NB4 (cell line): ENCODE data around the gene SERPINH1.

ENCODE experiments used
- DNase-seq: peaks from one replicate; pipeline ENCODE4 v3.0.0; 2010; ENCODE audit warnings: low read depth
- H3K4me3 ChIP-seq: one replicate; pipeline ENCODE4 v1.5.1; 2011; ENCODE audit warnings: mild to moderate bottlenecking, low read depth, low read length, moderate library complexity
- MYC ChIP-seq: IDR thresholded peaks from 2 replicates; pipeline ENCODE4 v1.6.1; 2011; ENCODE audit warnings: low read depth, low read length
- POLR2A ChIP-seq: IDR thresholded peaks from 2 replicates; pipeline ENCODE4 v1.6.1; 2011; ENCODE audit warnings: mild to moderate bottlenecking; ENCODE audit not compliant: insufficient read length; ENCODE audit errors: extremely low read depth
- TF ChIP-seq, protein P1 (sequence below): IDR thresholded peaks from 2 replicates; pipeline ENCODE4 v1.6.1; 2011; ENCODE audit warnings: low read depth, low read length
- TF ChIP-seq, protein P2 (sequence below): IDR thresholded peaks from one replicate; pipeline ENCODE4 v1.5.1; 2012; ENCODE audit warnings: low read depth, low read length

Gene SERPINH1

DNA sequence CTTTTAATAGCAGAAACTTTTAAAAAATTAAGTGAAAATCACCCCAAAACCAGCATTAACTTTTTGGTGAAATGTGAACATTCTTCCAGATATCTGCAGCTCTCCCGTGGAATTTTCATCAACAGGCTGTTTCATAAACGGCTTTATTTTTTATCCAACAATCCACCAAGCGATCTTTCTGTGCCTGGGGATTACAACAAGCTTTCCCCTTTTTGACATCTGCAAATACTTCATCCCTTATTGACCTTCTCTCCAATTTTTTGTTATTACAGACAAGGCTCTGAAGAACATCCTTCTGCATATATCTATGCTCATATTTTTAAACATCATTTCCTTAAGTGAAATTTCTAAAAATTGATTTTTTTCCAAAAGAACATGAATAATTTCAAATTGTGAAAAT is 5.8 kb upstream of the SERPINH1 start:
- no peak for DNase-seq
- no peak for TF ChIP-seq POLR2A
- TF ChIP-seq, protein P1, sequence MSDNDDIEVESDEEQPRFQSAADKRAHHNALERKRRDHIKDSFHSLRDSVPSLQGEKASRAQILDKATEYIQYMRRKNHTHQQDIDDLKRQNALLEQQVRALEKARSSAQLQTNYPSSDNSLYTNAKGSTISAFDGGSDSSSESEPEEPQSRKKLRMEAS: no peak
- TF ChIP-seq, protein P2, sequence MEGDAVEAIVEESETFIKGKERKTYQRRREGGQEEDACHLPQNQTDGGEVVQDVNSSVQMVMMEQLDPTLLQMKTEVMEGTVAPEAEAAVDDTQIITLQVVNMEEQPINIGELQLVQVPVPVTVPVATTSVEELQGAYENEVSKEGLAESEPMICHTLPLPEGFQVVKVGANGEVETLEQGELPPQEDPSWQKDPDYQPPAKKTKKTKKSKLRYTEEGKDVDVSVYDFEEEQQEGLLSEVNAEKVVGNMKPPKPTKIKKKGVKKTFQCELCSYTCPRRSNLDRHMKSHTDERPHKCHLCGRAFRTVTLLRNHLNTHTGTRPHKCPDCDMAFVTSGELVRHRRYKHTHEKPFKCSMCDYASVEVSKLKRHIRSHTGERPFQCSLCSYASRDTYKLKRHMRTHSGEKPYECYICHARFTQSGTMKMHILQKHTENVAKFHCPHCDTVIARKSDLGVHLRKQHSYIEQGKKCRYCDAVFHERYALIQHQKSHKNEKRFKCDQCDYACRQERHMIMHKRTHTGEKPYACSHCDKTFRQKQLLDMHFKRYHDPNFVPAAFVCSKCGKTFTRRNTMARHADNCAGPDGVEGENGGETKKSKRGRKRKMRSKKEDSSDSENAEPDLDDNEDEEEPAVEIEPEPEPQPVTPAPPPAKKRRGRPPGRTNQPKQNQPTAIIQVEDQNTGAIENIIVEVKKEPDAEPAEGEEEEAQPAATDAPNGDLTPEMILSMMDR: no peak
- no peak for TF ChIP-seq MYC
- H3K4me3 ChIP-seq: no peak overlapping the region

DNA sequence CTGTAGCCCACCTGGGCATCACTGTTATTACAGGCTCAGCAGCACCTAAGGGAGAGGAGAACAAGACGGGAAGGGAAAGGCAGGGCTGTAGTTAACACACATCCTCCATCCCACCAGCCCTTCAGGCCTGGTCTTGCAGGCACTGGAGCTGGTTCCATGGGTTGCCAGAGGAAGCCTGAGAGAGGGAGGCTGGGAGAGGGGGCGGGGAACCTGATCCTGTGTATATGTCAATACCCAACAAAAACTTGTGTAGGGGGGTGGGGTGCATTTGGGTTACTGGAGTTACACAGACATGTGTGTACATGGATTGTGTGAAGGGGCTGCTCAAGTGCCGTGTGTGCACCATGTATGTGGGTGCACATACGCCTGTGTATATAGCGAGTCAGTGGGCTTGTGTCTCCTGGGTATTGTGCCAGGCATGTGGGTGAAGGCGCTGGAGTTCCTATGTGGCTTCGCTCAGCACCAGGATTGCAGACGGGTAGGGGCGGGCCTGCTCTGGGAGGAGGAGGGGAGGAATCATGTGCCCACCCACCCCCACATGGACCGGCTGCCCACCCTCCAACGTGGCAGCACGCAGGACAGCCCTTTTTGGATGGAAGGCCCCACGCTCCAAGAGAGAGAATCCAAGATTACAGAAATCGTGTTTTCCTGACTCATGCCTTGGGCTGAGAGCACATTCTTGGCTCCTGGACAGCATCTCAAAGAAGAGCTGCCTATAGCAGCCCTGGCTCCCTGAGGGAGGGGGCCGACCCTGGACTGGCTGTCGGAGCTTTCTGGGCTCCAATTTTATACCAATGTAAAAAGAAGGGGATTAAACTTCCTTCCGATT is 4.2 kb upstream of the SERPINH1 start:
- no peak overlapping the region for H3K4me3 ChIP-seq

DNA sequence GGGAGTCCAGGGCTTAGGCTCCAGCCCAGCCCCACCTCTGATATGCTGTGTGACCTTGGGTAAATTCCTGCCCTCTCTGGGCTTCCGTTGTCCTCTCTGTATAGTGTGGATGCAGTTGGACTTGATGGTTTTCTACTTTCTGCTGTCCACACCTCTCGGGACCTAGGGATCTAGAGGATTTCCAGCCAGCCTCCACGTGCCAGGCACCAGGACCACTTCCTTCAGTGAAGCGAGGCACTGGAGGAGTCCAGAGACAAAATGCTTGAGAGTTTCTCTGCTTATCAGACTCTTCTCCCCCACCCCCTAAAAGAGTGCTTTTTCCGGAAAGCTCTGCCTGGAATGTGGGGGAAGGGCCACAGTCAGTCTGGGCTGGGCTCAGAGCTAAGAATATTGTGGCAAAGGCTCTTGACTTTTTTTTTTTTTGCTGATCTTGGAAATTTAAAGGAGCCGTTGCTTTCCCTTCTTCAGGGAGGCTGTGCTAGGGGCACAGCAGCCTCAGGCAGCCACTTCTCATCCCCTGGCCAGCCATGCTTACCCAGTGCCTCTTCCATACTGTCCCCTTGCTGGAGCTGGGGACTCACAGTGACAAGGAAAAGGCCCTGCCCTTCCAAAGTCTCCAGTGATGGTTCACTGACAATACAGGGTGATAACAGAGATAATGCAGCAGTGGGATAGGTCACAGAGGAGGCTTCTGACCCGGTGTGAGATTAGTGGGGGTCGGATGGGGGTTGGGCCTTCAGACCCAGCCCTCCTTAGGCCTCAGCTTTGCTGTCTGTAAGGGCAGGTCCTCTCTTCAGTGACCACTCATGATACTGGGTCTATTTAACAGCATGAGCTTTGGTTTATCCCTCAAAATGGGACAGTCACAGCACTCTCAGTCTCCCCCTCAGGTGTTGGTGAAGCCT is 2.9 kb upstream of the SERPINH1 start:
- no peak overlapping the region for H3K4me3 ChIP-seq
- TF ChIP-seq, protein P1: no peak
- no peak for TF ChIP-seq POLR2A
- TF ChIP-seq, protein P2: no peak
- no peak for DNase-seq

More for the DNA sequence above, 4.2 kb upstream of the SERPINH1 start:
- TF ChIP-seq, protein P1: no peak
- TF ChIP-seq, protein P2: no peak
- TF ChIP-seq MYC (no peak), POLR2A (no peak)
- DNase-seq: no peak

DNA sequence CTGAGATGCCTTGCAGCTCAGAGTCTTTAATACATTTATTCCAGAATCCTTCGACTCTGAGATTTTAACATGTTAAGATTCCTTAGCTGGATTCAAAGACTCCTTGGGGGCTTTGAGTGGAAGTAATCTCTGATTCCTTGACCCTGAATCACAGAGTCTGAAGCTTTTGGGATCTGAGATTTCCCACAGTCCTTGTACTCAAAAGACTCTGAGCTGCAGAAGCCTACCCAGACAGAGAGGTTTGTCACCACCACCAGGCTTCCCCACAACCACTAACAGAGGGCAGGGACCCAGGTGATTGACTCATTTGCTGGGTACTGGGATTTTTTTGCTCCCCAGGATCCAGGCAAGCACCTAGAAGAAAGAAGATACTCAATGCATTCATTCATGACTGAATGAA is 1.4 kb upstream of the SERPINH1 start:
- DNase-seq: no peak
- no peak for TF ChIP-seq POLR2A
- TF ChIP-seq, protein P2: no peak
- TF ChIP-seq, protein P1: no peak
- TF ChIP-seq MYC: no peak

DNA sequence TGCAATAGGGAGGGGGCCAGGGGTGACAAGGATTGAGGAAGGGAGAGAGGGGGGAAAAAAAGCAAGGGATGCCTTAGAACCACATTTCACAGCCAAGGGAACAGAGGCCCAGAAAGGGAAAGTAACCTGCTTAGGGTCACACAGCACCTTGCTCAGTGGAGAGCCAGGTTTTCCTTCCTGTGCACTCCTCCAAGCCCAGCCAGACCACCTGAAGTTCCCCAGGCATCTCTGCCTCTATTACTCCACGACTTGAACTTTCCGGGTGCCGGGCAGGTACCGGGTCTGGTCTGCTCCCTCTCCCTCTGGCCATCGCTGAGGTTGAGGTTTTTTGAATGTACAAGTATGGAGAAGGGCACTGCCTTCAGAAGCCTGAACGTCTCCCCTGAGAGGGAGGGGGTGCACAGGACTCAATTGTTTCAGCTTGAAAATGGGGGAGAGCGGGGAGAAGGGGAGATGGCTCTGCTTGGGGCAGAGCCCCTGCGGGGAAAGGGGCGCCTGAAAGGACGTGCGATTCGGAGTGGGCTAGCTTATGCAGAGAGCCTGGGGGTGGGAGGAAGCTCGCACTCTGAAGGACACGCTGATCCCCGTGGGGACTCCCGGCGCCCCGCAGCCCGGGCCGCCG is 516 bp upstream of the SERPINH1 start:
- DNase-seq: no peak
- peak overlapping the region; percentile 84 for H3K4me3 ChIP-seq
- no peak for TF ChIP-seq MYC
- TF ChIP-seq, protein P1: no peak
- TF ChIP-seq POLR2A: no peak
- TF ChIP-seq, protein P2: no peak

More for the DNA sequence above, 1.4 kb upstream of the SERPINH1 start:
- no peak overlapping the region for H3K4me3 ChIP-seq
